GM12878 (cell line): ENCODE results near the gene LRP5. TPM values are rescaled to one million over a fixed set of nuclear protein-coding genes. Genes with fewer than 3 reads are reported as not detected.

Source experiments
- ASH2L ChIP-seq: fragments of 300-600, 200-600 bp; sonication (generic); IDR thresholded peaks from 2 replicates; pipeline ENCODE4 v1.6.1; 2017; ENCODE audit warnings: low read depth, mild to moderate bottlenecking, borderline replicate concordance
- BACH1 ChIP-seq: fragments of 450-650 bp; IDR thresholded peaks from 2 replicates; pipeline ENCODE4 v1.6.1; 2017; ENCODE audit warnings: mild to moderate bottlenecking, borderline replicate concordance
- CBX3 ChIP-seq: fragments of 200-600 bp; sonication (generic); IDR thresholded peaks from 2 replicates; pipeline ENCODE4 v1.6.1; 2016; ENCODE audit warnings: low read depth, borderline replicate concordance
- CEBPB ChIP-seq, 2 experiments: fragments of 150-350 bp in 1 of 2; IDR thresholded peaks; 2 replicates each; pipeline ENCODE4 v1.6.1; 2012 to 2014; ENCODE audit warnings: low read depth in 2 of 2, low read length in 2 of 2, borderline replicate concordance in 1 of 2, inconsistent platforms in 1 of 2
- ETV6 ChIP-seq, 2 experiments: fragments of 450-650 bp in 1 of 2; IDR thresholded peaks in 1 of 2; conservative IDR thresholded peaks in 1 of 2; 2 replicates each; pipeline ENCODE4 v1.6.1; 2014; ENCODE audit warnings: antibody characterized with exemption in 1 of 2, borderline replicate concordance in 1 of 2, low read depth in 1 of 2, mild to moderate bottlenecking in 1 of 2, moderate library complexity in 1 of 2
- FOS ChIP-seq: IDR thresholded peaks from 3 replicates; pipeline ENCODE4 v1.6.1; 2011; ENCODE audit warnings: borderline replicate concordance; ENCODE audit not compliant: insufficient read length; ENCODE audit errors: extremely low read depth
- IKZF2 ChIP-seq, 2 experiments: fragments of 450-650 bp; IDR thresholded peaks; 2 replicates each; pipeline ENCODE4 v1.6.1; 2017; ENCODE audit warnings: mild to moderate bottlenecking in 2 of 2, moderate library complexity in 2 of 2
- NFXL1 ChIP-seq: fragments of 450-650 bp; IDR thresholded peaks from 2 replicates; pipeline ENCODE4 v1.6.1; 2017; ENCODE audit warnings: antibody characterized with exemption, mild to moderate bottlenecking, borderline replicate concordance
- PAX8 ChIP-seq: fragments of 450-650 bp; IDR thresholded peaks from 2 replicates; pipeline ENCODE4 v1.6.1; 2017; ENCODE audit warnings: mild to moderate bottlenecking, moderate library complexity
- STAT1 ChIP-seq: fragments of 450-650 bp; conservative IDR thresholded peaks from 2 replicates; pipeline ENCODE4 v1.6.1; 2014; ENCODE audit warnings: antibody characterized with exemption, mild to moderate bottlenecking
- ZNF217 ChIP-seq: fragments of 450-650 bp; IDR thresholded peaks from 2 replicates; pipeline ENCODE4 v1.6.1; 2017; ENCODE audit warnings: antibody characterized with exemption, mild to moderate bottlenecking
- ZNF384 ChIP-seq: IDR thresholded peaks from 2 replicates; pipeline ENCODE4 v1.6.1; 2012; ENCODE audit warnings: low read depth, mild to moderate bottlenecking, low read length, improper control_type of control experiment, borderline replicate concordance
- polyA plus RNA-seq, 11 experiments: library from polyadenylated mRNA; depleted of rRNA in 4 of 11; unstranded in 6 of 11; stranded (reverse) in 5 of 11; fragments of >200 nt; fragmentation: Nextera tagmentation in 4 of 11; fragmentation: Illumina TruSeq in 1 of 11; extraction: Ambion mirVana in 4 of 11; extraction: Trizol in 1 of 11; gene quantifications; 1 replicate in 1 of 11; 2 replicates in 10 of 11; pipeline versions ENCODE4 v1.2.1 to v1.2.3, GENCODE V29; 2011 to 2016; ENCODE audit warnings: inconsistent platforms in 2 of 11, missing spikeins in 2 of 11, low read depth in 1 of 11
- total RNA-seq, 4 experiments: library from RNA; depleted of rRNA in 3 of 4; stranded (reverse); fragments of >200 nt in 3 of 4; fragmentation: Illumina TruSeq in 1 of 4; extraction: Trizol in 1 of 4; gene quantifications; 2 replicates each; pipeline versions ENCODE4 v1.2.1 to v1.2.3, GENCODE V29; 2013 to 2021
- TF ChIP-seq, protein P1 (sequence below): IDR thresholded peaks from 2 replicates; pipeline ENCODE4 v1.6.1; 2012; ENCODE audit warnings: improper control_type of control experiment, low read depth, low read length; ENCODE audit not compliant: insufficient replicate concordance
- TF ChIP-seq, protein P2 (sequence below): IDR thresholded peaks from 2 replicates; pipeline ENCODE4 v1.6.1; 2011; ENCODE audit warnings: low read depth, mild to moderate bottlenecking, low read length, moderate library complexity, borderline replicate concordance; ENCODE audit errors: extremely low read depth
- TF ChIP-seq, protein P3 (sequence below): fragments of 450-650 bp; formaldehyde crosslinking; IDR thresholded peaks from 2 replicates; pipeline ENCODE4 v1.5.0; 2022; ENCODE audit warnings: mild to moderate bottlenecking, missing genetic modification characterization
- TF ChIP-seq, protein P4 (sequence below): fragments of 450-650 bp; IDR thresholded peaks from 2 replicates; pipeline ENCODE4 v1.6.1; 2014; ENCODE audit warnings: mild to moderate bottlenecking
- TF ChIP-seq, protein P5 (sequence below): fragments of 450-650 bp; IDR thresholded peaks from 2 replicates; pipeline ENCODE4 v1.6.1; 2017; ENCODE audit warnings: borderline replicate concordance

LRP5 gene
- total and polyA plus RNA-seq, 10 of the 15 experiments (the other 5 are each of a cell fraction or from before 2014, with no cell fraction given): 0.37 to 34.0 (median 6.6) TPM

DNA sequence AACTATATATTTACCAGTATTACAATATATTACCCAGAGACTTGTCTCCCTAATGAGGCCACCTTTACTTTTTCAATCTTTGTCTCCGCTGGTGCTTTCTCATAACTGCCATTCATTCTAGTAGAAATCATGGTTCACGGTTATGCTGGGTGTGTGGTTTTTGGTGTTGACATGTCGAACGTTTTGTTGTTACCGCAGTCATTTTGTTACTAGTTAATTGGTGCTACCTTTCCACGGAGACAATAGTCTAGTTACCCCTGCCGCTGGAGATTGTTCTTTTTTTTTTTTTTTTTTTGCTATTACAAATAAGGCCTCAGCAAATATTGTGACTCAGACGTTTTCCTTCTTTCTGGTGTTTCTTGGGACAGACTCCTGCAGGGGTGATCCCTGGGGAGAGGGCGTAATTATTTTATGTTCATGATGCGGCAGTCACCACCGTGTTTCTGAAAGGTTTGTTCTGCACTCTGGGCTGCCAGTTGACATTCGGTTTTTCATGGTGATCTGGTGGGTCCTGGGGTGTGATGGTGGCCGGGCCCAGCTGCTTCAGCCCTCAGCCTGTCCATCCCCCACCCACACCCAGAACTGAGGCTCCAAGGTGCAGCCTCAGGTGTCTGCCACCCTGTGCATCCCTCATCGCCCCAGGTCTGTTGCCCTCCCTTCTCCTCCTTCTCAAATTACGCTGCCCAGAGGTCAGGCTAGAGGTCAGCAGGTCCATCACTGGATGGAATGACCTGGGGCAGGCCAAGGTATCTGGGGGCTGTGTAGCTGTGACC lies 28.6 kb downstream of the LRP5 start (continued):
- TF ChIP-seq, protein P1, sequence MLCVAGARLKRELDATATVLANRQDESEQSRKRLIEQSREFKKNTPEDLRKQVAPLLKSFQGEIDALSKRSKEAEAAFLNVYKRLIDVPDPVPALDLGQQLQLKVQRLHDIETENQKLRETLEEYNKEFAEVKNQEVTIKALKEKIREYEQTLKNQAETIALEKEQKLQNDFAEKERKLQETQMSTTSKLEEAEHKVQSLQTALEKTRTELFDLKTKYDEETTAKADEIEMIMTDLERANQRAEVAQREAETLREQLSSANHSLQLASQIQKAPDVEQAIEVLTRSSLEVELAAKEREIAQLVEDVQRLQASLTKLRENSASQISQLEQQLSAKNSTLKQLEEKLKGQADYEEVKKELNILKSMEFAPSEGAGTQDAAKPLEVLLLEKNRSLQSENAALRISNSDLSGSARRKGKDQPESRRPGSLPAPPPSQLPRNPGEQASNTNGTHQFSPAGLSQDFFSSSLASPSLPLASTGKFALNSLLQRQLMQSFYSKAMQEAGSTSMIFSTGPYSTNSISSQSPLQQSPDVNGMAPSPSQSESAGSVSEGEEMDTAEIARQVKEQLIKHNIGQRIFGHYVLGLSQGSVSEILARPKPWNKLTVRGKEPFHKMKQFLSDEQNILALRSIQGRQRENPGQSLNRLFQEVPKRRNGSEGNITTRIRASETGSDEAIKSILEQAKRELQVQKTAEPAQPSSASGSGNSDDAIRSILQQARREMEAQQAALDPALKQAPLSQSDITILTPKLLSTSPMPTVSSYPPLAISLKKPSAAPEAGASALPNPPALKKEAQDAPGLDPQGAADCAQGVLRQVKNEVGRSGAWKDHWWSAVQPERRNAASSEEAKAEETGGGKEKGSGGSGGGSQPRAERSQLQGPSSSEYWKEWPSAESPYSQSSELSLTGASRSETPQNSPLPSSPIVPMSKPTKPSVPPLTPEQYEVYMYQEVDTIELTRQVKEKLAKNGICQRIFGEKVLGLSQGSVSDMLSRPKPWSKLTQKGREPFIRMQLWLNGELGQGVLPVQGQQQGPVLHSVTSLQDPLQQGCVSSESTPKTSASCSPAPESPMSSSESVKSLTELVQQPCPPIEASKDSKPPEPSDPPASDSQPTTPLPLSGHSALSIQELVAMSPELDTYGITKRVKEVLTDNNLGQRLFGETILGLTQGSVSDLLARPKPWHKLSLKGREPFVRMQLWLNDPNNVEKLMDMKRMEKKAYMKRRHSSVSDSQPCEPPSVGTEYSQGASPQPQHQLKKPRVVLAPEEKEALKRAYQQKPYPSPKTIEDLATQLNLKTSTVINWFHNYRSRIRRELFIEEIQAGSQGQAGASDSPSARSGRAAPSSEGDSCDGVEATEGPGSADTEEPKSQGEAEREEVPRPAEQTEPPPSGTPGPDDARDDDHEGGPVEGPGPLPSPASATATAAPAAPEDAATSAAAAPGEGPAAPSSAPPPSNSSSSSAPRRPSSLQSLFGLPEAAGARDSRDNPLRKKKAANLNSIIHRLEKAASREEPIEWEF: no peak
- TF ChIP-seq PAX8: no peak
- no peak for TF ChIP-seq CBX3
- TF ChIP-seq ETV6 (conservative IDR thresholded peaks at IDR 0.05 in 1 of 2, IDR thresholded peaks at IDR 0.05 in 1 of 2; ENCODE audit: borderline replicate concordance in 1 of 2, low read depth in 1 of 2): no peak
- TF ChIP-seq NFXL1: no peak
- TF ChIP-seq BACH1: no peak
- no peak for TF ChIP-seq STAT1
- TF ChIP-seq, protein P2, sequence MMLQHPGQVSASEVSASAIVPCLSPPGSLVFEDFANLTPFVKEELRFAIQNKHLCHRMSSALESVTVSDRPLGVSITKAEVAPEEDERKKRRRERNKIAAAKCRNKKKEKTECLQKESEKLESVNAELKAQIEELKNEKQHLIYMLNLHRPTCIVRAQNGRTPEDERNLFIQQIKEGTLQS: no peak
- TF ChIP-seq ASH2L: no peak
- no peak for TF ChIP-seq CEBPB (IDR thresholded peaks at IDR 0.05; ENCODE audit: borderline replicate concordance in 1 of 2, low read depth in 2 of 2, low read length in 2 of 2)
- peak; percentile 95 for TF ChIP-seq ZNF384
- TF ChIP-seq, protein P3, sequence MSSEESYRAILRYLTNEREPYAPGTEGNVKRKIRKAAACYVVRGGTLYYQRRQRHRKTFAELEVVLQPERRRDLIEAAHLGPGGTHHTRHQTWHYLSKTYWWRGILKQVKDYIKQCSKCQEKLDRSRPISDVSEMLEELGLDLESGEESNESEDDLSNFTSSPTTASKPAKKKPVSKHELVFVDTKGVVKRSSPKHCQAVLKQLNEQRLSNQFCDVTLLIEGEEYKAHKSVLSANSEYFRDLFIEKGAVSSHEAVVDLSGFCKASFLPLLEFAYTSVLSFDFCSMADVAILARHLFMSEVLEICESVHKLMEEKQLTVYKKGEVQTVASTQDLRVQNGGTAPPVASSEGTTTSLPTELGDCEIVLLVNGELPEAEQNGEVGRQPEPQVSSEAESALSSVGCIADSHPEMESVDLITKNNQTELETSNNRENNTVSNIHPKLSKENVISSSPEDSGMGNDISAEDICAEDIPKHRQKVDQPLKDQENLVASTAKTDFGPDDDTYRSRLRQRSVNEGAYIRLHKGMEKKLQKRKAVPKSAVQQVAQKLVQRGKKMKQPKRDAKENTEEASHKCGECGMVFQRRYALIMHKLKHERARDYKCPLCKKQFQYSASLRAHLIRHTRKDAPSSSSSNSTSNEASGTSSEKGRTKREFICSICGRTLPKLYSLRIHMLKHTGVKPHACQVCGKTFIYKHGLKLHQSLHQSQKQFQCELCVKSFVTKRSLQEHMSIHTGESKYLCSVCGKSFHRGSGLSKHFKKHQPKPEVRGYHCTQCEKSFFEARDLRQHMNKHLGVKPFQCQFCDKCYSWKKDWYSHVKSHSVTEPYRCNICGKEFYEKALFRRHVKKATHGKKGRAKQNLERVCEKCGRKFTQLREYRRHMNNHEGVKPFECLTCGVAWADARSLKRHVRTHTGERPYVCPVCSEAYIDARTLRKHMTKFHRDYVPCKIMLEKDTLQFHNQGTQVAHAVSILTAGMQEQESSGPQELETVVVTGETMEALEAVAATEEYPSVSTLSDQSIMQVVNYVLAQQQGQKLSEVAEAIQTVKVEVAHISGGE (CRISPR knock-in tag): no peak
- no peak for TF ChIP-seq FOS
- TF ChIP-seq, protein P4, sequence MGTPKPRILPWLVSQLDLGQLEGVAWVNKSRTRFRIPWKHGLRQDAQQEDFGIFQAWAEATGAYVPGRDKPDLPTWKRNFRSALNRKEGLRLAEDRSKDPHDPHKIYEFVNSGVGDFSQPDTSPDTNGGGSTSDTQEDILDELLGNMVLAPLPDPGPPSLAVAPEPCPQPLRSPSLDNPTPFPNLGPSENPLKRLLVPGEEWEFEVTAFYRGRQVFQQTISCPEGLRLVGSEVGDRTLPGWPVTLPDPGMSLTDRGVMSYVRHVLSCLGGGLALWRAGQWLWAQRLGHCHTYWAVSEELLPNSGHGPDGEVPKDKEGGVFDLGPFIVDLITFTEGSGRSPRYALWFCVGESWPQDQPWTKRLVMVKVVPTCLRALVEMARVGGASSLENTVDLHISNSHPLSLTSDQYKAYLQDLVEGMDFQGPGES: no peak
- no peak for TF ChIP-seq ZNF217
- TF ChIP-seq, protein P5, sequence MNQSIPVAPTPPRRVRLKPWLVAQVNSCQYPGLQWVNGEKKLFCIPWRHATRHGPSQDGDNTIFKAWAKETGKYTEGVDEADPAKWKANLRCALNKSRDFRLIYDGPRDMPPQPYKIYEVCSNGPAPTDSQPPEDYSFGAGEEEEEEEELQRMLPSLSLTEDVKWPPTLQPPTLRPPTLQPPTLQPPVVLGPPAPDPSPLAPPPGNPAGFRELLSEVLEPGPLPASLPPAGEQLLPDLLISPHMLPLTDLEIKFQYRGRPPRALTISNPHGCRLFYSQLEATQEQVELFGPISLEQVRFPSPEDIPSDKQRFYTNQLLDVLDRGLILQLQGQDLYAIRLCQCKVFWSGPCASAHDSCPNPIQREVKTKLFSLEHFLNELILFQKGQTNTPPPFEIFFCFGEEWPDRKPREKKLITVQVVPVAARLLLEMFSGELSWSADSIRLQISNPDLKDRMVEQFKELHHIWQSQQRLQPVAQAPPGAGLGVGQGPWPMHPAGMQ: peak; percentile 36; the same call in 1 of the 2 replicates
- TF ChIP-seq IKZF2 (IDR thresholded peaks at IDR 0.05): peak in 1 of 2 experiments; percentile 64; a peak in 2 of 4 replicates
